Measurements from ENCODE around the gene NEB. TPM values are rescaled to one million over a fixed set of nuclear protein-coding genes. Genes with fewer than 3 reads are reported as not detected.
"Not testable (repeated sequence)": the region's sequence is repeated elsewhere in the genome, so short reads cannot be mapped to it uniquely, and the experiment has no call there.

NEB gene
- polyA plus RNA-seq, 1 experiment = 0.01 TPM

DNA sequence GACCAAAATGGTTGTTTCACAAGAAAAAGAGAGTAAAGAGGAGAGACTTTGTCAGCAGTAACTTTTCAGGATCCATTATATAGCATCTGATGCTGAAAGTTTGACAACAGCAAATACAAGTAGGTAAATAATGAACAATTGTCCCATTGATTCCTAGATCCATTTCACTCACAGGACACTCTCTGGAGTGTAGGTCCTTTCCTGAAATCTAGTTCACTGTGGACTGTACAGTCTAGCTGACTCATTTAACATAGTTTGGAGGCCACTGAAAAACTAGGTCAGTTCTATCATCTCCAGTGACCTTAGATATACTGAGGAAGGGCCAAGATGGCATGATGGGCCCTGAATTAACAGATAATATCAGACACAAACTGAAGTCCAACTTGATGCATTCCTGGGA, 19.3 kb upstream of the NEB start:
- POLR2A ChIA-PET = no interaction called here
- H3K36me3 ChIP-seq (ENCODE audit: control insufficient read depth, insufficient read depth, low read length) = no peaks in the 10 kb centered on the region
- TF ChIP-seq, protein P1, sequence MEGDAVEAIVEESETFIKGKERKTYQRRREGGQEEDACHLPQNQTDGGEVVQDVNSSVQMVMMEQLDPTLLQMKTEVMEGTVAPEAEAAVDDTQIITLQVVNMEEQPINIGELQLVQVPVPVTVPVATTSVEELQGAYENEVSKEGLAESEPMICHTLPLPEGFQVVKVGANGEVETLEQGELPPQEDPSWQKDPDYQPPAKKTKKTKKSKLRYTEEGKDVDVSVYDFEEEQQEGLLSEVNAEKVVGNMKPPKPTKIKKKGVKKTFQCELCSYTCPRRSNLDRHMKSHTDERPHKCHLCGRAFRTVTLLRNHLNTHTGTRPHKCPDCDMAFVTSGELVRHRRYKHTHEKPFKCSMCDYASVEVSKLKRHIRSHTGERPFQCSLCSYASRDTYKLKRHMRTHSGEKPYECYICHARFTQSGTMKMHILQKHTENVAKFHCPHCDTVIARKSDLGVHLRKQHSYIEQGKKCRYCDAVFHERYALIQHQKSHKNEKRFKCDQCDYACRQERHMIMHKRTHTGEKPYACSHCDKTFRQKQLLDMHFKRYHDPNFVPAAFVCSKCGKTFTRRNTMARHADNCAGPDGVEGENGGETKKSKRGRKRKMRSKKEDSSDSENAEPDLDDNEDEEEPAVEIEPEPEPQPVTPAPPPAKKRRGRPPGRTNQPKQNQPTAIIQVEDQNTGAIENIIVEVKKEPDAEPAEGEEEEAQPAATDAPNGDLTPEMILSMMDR (IDR thresholded peaks at IDR 0.05; ENCODE audit: insufficient read depth, low read depth, low read length) = no peak

DNA sequence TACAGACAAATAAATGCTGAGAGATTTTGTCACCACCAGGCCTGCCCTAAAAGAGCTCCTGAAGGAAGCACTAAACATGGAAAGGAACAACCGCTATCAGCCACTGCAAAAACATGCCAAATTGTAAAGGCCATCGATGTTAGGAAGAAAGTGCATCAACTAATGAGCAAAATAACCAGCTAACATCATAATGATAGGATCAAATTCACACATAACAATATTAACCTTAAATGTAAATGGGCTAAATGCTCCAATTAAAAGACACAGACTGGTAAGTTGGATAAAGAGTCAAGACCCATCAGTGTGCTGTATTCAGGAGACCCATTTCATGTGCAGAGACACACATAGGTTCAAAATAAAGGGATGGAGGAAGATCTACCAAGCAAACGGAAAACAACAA, 11.0 kb upstream of the NEB start:
- POLR2A ChIA-PET; DNase-seq (ENCODE audit: low read depth); H3K36me3 ChIP-seq (ENCODE audit: control insufficient read depth, insufficient read depth, low read length): not testable (repeated sequence)

More for the DNA sequence above, 19.3 kb upstream of the NEB start:
- no peak for DNase-seq (ENCODE audit: low read depth)
- no peaks in the 10 kb centered on the region for H3K27me3 ChIP-seq (ENCODE audit: control insufficient read depth, insufficient read depth, low read length)
- CTCF ChIA-PET = no interaction called here
- no peak overlapping the region for H3K4me3 ChIP-seq (ENCODE audit: low read depth, low read length)

DNA sequence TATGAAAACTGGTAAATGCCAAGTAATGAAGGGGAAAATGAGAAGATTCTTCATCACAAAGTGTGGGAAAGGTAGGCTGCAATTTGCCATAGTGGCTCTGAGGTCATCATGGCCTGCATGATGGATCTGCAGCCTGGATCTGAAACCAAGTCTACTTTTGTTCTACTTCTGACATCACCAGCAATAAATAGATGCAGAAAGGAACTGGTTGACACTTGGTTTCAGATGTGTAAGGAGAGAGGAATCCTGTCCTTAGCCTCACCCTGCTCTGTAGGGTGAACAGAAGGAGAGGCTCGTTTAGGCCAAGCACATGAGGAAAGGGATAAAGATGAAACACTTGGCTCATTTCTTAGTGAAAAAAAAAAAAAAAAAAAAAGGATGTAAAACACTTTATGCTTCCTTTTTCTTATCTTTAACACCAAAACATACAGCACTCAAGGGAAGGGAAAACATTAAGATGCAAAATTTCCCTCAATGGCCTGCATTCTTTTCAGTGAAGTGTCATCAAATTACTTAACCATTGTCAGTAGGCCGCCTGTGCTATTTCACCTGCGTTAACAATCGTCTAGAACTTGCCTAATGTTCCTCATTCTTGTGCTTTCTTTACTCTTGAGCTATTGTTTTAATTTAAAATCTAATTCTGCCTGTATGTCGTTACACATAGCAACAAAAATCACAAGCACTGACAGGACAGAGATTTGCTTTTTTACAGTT, 3.9 kb downstream of the NEB start:
- Histone ChIP-seq H3K4me3 (ENCODE audit: low read depth, low read length) (no peak overlapping the region), H3K36me3 (ENCODE audit: control insufficient read depth, insufficient read depth, low read length) (no peaks in the 10 kb centered on the region), H3K27me3 (ENCODE audit: control insufficient read depth, insufficient read depth, low read length) (no peaks in the 10 kb centered on the region)
- ChIA-PET POLR2A (no interaction called here), CTCF (no interaction called here)
- no peak for DNase-seq (ENCODE audit: low read depth)
- TF ChIP-seq, protein P1 (IDR thresholded peaks at IDR 0.05; ENCODE audit: insufficient read depth, low read depth, low read length) = no peak

More for the DNA sequence above, 11.0 kb upstream of the NEB start:
- CTCF ChIA-PET; H3K4me3 ChIP-seq (ENCODE audit: low read depth, low read length); H3K27me3 ChIP-seq (ENCODE audit: control insufficient read depth, insufficient read depth, low read length): not testable (repeated sequence)

DNA sequence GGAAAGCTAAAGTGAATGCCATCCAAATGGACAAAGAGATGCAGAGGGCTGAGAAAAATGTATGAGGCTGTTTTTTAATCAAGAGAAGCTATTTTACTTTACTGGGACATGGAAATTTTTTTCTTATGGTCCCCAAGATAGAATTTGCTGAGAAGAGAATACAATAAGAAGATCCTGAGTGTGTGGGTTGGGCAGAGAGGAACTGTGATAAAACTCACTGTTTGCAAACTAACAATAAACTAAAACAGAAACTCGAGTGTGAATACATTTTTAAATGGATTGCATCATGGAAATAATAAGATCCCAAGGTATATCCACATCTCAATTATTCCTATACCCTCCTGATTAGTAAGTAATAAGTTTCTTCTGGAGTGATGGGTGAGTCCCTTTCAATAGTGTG, 4.4 kb downstream of the NEB start:
- ChIA-PET POLR2A (no interaction called here), CTCF (interaction anchor here (1.1 kb wide), 1 partner anchor 12 kb away, joined by 3 read pairs; no protein-coding TSS in a partner anchor)
- H3K4me3 ChIP-seq (ENCODE audit: low read depth, low read length) = no peak overlapping the region
- TF ChIP-seq, protein P1 (IDR thresholded peaks at IDR 0.05; ENCODE audit: insufficient read depth, low read depth, low read length) = no peak
- H3K27me3 ChIP-seq (ENCODE audit: control insufficient read depth, insufficient read depth, low read length) = no peaks in the 10 kb centered on the region
- H3K36me3 ChIP-seq (ENCODE audit: control insufficient read depth, insufficient read depth, low read length) = no peaks in the 10 kb centered on the region
- no peak for DNase-seq (ENCODE audit: low read depth)

DNA sequence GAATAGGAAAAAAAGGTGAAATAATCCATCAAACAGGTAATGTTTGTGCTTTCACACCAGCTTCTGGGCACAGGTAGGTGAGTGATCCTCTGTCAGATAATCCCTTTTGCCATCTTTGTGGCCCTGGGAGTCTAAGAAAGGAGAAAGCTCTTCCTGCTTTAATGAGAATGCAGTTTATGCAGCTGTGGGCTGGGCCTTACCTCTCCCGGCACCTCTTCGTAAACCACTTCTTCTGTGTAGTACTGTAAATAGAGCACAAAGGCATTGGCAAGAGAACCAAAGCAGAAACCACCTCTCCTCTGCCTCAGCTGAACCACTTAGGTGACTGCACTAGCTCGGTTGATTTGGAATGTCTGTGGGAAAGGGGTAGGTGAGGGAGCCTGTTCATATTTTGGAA, 4.9 kb downstream of the NEB start:
- ChIA-PET CTCF (interaction anchor here (0.7 to 1.1 kb wide), 2 partner anchors 13 to 59 kb away, joined by 3 read pairs; no protein-coding TSS in a partner anchor), POLR2A (no interaction called here)
- TF ChIP-seq, protein P1 (IDR thresholded peaks at IDR 0.05; ENCODE audit: insufficient read depth, low read depth, low read length) = no peak

More for the DNA sequence above, 4.9 kb downstream of the NEB start:
- H3K27me3 ChIP-seq (ENCODE audit: control insufficient read depth, insufficient read depth, low read length) = no peaks in the 10 kb centered on the region
- no peak overlapping the region for H3K4me3 ChIP-seq (ENCODE audit: low read depth, low read length)
- H3K36me3 ChIP-seq (ENCODE audit: control insufficient read depth, insufficient read depth, low read length) = no peaks in the 10 kb centered on the region
- DNase-seq (ENCODE audit: low read depth) = no peak
